ENCODE results near the gene OR2Z1.
A peak's percentile ranks its signal among the peaks of the same experiment; 100 is the strongest.

The OR2Z1 gene

GRCh38 chr19:8721334-8721733, at the start of gene OR2Z1:
Gene OR2Z1, plus strand, starts transcription at chr19:8721634. Its CDS starts 9,395 bp downstream, at chr19:8731029.
- no peak for DNase-seq (ENCODE audit: low read depth)

GRCh38 chr19:8673276-8673891, 48.0 kb upstream of the OR2Z1 start:
- no peak for DNase-seq (ENCODE audit: low read depth)

DNA sequence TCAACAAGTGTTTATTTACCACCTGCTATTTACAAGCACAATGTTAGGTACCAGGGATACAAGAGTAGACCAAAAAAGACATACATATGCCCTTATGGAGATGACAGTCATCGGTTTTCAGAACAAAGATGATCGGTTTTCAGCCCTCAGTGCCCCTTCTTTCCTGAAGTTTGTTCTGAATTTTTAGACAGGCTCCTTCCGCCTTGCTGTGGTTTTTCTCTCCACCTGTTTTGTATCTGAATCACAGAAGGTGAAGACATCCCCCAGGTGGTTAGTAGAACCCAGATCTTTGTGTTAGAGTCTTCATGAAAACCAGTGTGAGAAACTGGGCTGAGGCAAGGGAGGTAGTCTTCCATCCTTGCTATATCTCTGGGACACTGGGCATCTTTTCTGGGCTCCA, 46.4 kb upstream of the OR2Z1 start:
- DNase-seq (ENCODE audit: low read depth), result no peak

- no peak for DNase-seq (ENCODE audit: low read depth)
Observed at GRCh38 chr19:8678244-8678807, 43.1 kb upstream of the OR2Z1 start.

GRCh38 chr19:8680676-8681344, 40.6 kb upstream of the OR2Z1 start:
- DNase-seq (ENCODE audit: low read depth), result no peak

DNA sequence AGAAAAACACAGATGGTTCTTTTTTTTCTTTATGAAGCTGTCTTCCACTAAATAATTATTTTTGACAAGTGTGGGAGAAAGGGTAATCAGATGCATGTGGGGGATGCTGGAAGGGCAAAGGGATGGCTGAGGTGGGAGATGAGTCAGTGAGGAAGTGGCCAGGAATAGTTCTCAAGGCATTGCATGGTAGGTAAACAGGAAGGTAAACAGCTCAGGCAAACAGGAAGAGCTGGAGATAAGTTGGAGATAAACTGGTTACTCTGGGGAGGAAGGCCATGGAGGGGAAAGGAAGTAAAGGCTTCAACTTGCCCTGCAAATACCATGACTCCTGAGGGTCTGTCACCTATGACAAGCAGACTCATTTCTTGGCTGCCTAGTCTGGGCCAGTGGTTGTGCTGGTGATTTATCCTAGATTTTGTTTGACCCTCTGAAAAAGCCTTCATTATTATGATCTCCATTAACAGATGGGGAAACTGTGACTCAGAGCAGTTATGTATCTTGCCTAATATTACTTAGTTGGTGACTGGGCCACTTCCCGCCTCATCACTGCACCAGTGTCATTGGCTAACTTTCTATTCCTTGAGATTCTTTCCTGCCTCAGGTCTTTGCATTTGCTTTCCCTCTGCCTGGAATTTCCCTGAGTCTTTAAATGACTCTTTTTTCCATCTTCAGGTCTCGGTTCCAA, 39.9 kb upstream of the OR2Z1 start:
- DNase-seq (ENCODE audit: low read depth), result no peak

DNA sequence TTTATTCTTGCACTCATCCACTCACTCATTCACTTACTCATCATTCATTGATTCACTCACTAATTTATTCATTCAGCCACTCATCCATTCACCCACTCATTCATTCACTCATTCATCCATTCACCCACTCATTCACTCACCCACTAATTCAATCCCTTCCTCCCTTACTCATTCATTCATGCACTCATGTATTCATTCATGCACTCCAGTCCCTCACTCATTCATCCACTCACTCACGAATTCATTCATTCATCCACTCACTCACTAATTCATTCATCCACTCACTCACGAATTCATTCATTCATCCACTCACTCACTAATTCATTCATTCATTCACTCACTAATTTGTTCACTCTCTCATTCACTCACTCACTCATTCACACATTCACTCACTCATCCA, 39.0 kb upstream of the OR2Z1 start:
- DNase-seq (ENCODE audit: low read depth), result no peak

GRCh38 chr19:8682931-8683330, 38.5 kb upstream of the OR2Z1 start:
- DNase-seq (ENCODE audit: low read depth), result no peak

GRCh38 chr19:8684001-8684902, 37.2 kb upstream of the OR2Z1 start:
- no peak for DNase-seq (ENCODE audit: low read depth)

GRCh38 chr19:8686549-8686948, 34.9 kb upstream of the OR2Z1 start:
- no peak for DNase-seq (ENCODE audit: low read depth)

DNA sequence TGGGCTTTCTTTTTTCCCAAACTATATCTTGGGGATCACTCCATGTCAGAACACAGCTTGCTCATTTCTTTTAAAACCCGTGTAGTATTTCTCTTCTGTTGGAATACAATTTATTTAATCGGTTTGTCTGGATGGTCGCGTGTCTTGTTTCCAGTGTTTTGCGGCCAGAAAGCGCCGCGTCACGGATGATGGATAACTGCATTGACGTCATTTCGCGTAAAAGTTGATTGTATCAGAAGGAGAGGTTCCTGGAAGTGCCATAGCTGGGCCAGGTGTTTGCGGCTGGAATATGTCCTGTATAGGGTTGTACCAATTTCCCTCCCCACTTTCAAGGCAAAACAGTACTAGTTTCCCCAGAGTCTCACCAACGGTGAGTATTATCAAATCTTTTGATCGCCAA, 32.5 kb upstream of the OR2Z1 start:
- DNase-seq (ENCODE audit: low read depth), result no peak

DNA sequence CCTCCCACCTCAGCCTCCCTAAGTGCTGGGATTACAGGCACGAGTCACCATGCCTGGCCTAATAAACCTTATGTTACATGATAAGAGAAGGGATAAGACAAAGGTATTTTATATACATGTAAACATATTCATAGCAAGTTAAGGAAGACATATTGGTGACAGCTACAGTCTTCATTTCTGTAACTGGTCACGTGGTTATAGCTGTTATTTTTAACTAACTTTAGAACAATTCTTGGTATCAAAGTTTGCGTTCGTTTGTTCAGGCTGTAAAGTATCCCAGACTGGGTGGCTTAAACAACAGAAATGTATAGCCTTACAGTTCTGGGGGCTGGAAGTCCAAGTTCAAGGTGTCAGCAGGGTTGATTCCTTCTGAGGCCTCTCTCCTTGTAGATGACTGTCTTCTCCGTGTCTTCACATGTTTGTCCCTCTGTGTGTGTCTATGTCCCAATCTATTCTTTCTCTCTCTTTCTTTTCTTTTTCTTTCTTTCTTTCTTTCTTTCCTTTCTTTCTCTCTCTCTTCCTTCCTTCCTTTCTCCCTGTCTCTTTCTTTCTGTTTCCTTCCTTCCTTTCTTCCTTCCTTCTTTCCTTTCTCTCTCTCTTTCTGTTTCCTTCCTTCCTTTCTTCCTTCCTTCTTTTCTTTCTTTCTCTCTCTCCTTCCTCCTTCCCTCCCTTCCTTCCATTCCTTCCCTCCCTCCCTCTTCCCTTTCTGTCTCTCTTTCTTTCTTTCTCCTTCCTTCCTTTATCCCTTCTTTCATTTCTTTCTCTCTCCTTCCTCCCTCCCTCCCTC, 30.5 kb upstream of the OR2Z1 start:
- no peak for DNase-seq (ENCODE audit: low read depth)

- no peak for DNase-seq (ENCODE audit: low read depth)
Observed at GRCh38 chr19:8695501-8695900, 25.9 kb upstream of the OR2Z1 start.

DNA sequence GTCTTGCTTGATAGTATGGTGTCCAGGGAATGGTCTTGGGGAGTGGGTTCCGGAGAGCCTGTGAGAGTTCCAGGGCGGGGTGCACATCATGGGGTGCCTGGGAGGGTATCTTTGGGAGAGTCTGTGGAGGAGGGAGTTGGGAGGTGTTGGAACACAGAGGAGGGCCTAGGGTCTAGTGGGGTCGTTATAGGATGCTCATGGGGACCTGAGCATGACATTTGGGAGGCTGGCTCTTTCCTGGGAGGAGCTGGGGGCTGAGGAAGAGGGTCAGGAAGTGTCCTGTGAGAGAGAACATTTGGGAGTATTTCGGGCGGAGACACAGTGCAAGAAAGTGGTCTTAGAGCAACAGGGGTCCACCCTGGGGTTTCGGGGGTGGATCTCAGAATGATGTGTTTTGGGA, 25.5 kb upstream of the OR2Z1 start:
- DNase-seq (ENCODE audit: low read depth), result no peak

DNA sequence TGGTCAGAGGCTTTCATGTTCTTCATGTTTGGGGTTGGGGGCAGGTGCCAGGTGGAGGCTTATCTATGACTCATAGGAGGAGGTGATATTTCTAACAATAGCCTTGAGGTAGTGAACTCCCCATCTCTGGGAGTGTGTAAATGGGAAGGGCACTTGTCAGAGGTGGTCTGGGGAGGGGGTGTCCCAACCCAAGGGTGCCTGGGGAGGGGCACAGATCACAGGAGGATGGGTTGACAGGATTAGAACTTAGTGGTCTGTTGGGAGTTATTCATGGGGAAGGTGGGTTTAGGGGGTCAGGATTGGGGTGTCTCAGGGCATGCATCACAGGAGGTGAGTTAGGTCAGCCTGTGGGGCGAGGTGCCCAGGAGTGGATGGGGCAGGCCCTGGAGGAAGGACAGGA, 24.4 kb upstream of the OR2Z1 start:
- no peak for DNase-seq (ENCODE audit: low read depth)

GRCh38 chr19:8697671-8698432, 23.6 kb upstream of the OR2Z1 start:
- no peak for DNase-seq (ENCODE audit: low read depth)

GRCh38 chr19:8698433-8699063, 22.9 kb upstream of the OR2Z1 start, which contains the start of gene ACTL9:
Gene ACTL9, minus strand, starts transcription at chr19:8698795. Its CDS starts 94 bp downstream, at chr19:8698701.
- DNase-seq (ENCODE audit: low read depth), result no peak

GRCh38 chr19:8699908-8700307, 21.5 kb upstream of the OR2Z1 start:
- DNase-seq (ENCODE audit: low read depth), result no peak

- no peak for DNase-seq (ENCODE audit: low read depth)
Observed at GRCh38 chr19:8700956-8701355, 20.5 kb upstream of the OR2Z1 start.

DNA sequence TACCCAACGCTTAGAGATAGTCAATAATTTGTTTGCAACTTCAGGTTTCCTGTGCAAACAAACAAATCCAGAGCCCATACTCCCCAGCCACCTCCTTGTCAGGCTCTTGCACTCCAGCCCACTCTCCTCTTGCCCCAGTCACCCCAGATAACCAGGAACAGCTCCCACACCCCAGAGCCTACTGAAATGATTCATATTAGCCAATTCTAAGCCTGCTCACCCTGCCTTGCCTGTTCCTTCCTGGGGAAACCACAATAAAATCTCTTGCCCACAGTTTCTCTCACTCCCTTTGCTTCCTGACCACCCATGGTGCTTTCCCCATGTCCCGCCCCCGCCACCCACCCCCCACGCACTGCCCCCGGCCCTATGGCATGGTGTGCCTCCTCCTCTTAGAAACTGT, 19.1 kb upstream of the OR2Z1 start:
- peak; percentile 12 for DNase-seq (ENCODE audit: low read depth)

Data from activated T-helper 9 cell treated with anti-CD3 and anti-CD28 coated beads, Interleukin-2, amount 50 U/mL, for 16 hours (primary cell).